Esophagus muscularis mucosa (tissue), 4 donors: ENCODE data around the gene CCDC85C. TPM values are rescaled to one million over a fixed set of nuclear protein-coding genes. Genes with fewer than 3 reads are reported as not detected.
A peak's percentile ranks its signal among the peaks of the same experiment; 100 is the strongest.

Source experiments
- DNase-seq: peaks from one replicate; pipeline ENCODE4 v3.0.0-alpha.2; 2017; ENCODE audit errors: extremely low spot score
- H3K27ac ChIP-seq, 4 donors: fragments of 200-600 bp; sonication (generic); replicated peaks in 1 of 4; 1 replicate in 3 of 4; 2 replicates in 1 of 4; pipeline ENCODE4 v1.5.1; 2016 to 2019; ENCODE audit warnings: mild to moderate bottlenecking in 1 of 4
- H3K27me3 ChIP-seq, 4 donors: fragments of 200-600 bp; sonication (generic); one replicate each; pipeline versions ENCODE4 v1.5.1 to v1.6.0; 2016 to 2019
- H3K36me3 ChIP-seq, 4 donors: fragments of 200-600 bp; sonication (generic); one replicate each; pipeline ENCODE4 v1.5.1; 2016 to 2019
- H3K4me1 ChIP-seq, 4 donors: fragments of 200-600 bp; sonication (generic); one replicate each; pipeline ENCODE4 v1.5.1; 2016 to 2019
- H3K4me3 ChIP-seq, 4 donors: fragments of 200-600 bp; sonication (generic); 1 replicate in 2 of 4; 2 replicates in 2 of 4; pipeline ENCODE4 v1.5.1; 2016 to 2019; ENCODE audit warnings: mild to moderate bottlenecking in 4 of 4, moderate library complexity in 1 of 4
- H3K9me3 ChIP-seq, 4 donors: fragments of 200-600 bp; sonication (generic); 1 replicate in 3 of 4; 2 replicates in 1 of 4; pipeline ENCODE4 v1.5.1; 2016 to 2019
- EP300 ChIP-seq: sonication (generic); formaldehyde crosslinking; IDR thresholded peaks from one replicate; pipeline ENCODE4 v1.6.1; 2017; ENCODE audit warnings: antibody characterized with exemption
- POLR2A ChIP-seq: fragments of 450-650 bp; IDR thresholded peaks from one replicate; pipeline ENCODE4 v1.6.1; 2017; ENCODE audit warnings: antibody characterized with exemption, moderate library complexity, mild to moderate bottlenecking, low read depth
- POLR2AphosphoS5 ChIP-seq, 2 donors: sonication (generic); formaldehyde crosslinking; IDR thresholded peaks; one replicate each; pipeline ENCODE4 v1.6.1; 2017; ENCODE audit warnings: antibody characterized with exemption in 2 of 2
- WGBS: methylation state at CpG from one replicate; pipeline ENCODE4 v1.1.5; 2018; 5-methylcytosine and 5-hydroxymethylcytosine counted together
- intact Hi-C: fragments of 100-400 bp; cut with DNase I; formaldehyde crosslinking; loops from one replicate; pipeline ENCODE4 v1.15.1; 2023
- total RNA-seq, 4 donors: library from RNA; depleted of rRNA; stranded (reverse); fragments of >200 nt; gene quantifications; one replicate each; pipeline versions ENCODE4 v1.1.0 to v1.2.1, GENCODE V29; 2016
- TF ChIP-seq, protein P1 (sequence below), 3 experiments: fragments of 200-600 bp in 2 of 3; fragments of 450-650 bp in 1 of 3; sonication (generic) in 2 of 3; IDR thresholded peaks; one replicate each; pipeline ENCODE4 v1.5.1; 2017 to 2019; ENCODE audit warnings: antibody characterized with exemption in 3 of 3, mild to moderate bottlenecking in 2 of 3, moderate library complexity in 1 of 3

Gene CCDC85C
- total RNA-seq, 4 donors from 2014 or later: 17.9 to 48.7 (median 30.8) TPM

DNA sequence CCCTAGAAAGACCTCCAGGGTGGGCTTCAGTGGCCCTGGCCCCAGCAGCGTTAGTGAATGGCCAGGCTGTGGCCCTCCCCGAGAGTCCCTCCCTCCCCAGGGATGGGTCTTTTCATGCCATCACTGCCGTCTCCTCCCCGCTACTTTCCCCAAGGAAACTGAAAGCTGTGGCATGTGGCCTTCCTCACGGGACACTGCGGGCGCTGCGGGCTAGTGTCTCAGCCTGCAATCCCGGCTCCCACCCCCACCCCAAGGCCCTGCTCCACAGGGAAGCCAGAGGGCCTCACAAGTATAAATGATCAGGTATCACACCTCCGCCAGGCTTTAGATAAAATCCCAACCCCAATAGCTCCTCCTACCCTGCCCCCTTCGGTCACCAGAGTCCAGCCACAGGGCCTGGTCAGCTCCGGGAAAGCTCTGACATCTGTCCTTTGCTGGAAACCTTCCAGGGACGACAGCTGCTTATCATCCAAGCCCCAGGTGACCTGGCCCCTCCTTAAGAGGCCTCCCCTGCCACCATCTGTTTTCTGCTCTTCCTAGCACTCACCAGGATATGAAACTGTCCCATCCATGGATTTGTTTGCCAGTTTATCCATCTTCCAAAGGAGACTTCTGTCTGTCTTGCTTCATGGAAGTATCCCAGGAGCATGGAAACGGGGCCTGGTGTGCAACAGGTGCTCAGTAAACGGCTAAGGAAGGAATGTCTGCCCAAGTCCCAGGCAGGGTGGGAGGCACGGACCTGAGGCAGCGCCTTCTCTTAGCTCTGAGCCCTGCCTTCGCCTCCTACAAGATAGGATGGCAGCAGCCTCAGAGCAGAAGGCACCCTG lies 31.6 kb downstream of the CCDC85C start:
- DNase-seq: no peak
- H3K27me3 ChIP-seq: no peaks in the 10 kb centered on the region
- peak overlapping the region; percentile 88 to 90 (median 90) for H3K27ac ChIP-seq
- no peaks in the 10 kb centered on the region for H3K9me3 ChIP-seq
- TF ChIP-seq, protein P1, sequence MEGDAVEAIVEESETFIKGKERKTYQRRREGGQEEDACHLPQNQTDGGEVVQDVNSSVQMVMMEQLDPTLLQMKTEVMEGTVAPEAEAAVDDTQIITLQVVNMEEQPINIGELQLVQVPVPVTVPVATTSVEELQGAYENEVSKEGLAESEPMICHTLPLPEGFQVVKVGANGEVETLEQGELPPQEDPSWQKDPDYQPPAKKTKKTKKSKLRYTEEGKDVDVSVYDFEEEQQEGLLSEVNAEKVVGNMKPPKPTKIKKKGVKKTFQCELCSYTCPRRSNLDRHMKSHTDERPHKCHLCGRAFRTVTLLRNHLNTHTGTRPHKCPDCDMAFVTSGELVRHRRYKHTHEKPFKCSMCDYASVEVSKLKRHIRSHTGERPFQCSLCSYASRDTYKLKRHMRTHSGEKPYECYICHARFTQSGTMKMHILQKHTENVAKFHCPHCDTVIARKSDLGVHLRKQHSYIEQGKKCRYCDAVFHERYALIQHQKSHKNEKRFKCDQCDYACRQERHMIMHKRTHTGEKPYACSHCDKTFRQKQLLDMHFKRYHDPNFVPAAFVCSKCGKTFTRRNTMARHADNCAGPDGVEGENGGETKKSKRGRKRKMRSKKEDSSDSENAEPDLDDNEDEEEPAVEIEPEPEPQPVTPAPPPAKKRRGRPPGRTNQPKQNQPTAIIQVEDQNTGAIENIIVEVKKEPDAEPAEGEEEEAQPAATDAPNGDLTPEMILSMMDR (IDR thresholded peaks at IDR 0.05): no peak
- TF ChIP-seq EP300 (no peak), POLR2AphosphoS5 (IDR thresholded peaks at IDR 0.05) (no peak)
- no peaks in the 10 kb centered on the region for H3K36me3 ChIP-seq
- intact Hi-C loops: no loop called here
- H3K4me3 ChIP-seq: no peak overlapping the region
- H3K4me1 ChIP-seq: peaks cover 97 to 100% (median 100%) of the 10 kb centered on the region in 4 donors
- WGBS: 66% methylated on average over 14 of the region's 18 CpGs

DNA sequence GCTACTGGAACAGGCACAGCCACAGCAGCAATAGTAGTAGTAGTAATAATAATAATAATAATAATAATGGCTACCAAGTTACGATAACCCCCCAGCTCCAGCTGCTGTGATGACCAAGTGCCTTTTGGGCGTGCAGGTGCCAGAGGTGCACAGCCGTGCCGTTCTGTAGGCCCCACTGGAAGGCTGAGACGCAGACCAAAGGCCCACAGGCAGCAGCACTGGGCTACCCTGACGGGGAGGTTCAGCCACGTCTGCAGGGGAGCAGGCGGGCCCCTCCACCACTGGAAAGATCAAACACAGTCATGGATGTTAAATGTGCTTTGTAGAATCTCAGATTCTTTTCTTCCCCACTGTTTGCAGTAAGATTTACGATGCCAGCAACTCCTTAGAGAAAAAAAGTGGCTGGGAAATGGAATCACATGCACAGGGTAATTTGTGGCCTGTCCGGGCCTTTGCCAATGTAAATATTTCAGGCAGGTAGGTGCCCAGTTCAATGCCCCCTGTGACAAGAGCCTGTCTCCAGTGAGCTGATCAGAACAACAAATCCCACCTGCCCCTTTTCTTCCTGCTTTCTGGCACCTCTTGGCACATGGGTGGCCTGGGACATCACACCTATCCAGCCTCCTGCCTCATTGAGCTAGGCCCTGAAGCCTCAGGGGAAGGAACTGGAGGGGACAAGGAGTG lies 32.6 kb downstream of the CCDC85C start:
- no peak overlapping the region for H3K4me3 ChIP-seq
- no peaks in the 10 kb centered on the region for H3K9me3 ChIP-seq
- peak overlapping the region; percentile 88 to 90 (median 90) for H3K27ac ChIP-seq
- no peaks in the 10 kb centered on the region for H3K36me3 ChIP-seq
- H3K4me1 ChIP-seq: peaks cover 89 to 100% (median 100%) of the 10 kb centered on the region in 4 donors
- DNase-seq: no peak
- TF ChIP-seq, protein P1 (IDR thresholded peaks at IDR 0.05): no peak
- TF ChIP-seq POLR2AphosphoS5 (IDR thresholded peaks at IDR 0.05) (peak in 1 of 2 donors; percentile 16), POLR2A (no peak), EP300 (no peak)
- intact Hi-C loops: no loop called here
- 59% methylated on average over 10 of the region's 10 CpGs for WGBS
- H3K27me3 ChIP-seq: no peaks in the 10 kb centered on the region

DNA sequence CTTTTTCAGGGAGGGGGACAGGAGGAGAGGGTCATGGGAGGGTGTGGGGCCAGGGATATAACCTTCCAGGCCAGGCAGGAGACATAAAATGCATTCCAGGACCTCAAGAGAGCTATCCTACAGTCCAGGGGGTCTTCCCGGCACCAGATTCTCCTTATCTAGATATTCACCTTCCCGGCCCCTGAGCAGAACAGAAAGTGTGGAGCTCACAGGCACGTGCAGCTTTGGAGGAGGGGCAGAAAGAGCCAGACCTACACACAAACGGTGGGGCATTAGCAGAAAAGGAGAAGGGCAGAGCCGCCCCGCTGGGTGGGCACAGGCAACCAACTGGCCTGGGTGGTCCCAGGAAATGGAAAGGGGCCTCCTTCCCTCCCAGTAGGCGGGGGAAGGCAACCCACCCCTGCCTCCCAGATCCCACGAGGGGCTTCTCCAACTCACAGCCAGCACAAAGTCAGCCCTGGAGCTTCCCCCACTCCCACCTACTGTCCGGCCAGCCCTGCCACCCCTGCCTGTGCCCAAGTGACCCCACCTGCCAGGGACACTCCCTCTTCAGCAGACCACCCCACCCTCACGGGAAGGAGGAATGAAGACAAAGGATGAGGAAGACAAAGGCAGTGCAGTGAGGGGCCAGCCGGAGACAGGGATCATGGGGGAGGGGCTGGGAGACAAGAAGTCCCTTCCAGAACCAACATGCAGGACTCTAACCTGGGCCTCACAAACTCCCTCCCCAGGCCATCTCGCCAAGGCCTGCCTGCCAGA lies 33.3 kb downstream of the CCDC85C start:
- H3K4me1 ChIP-seq: peaks cover 89 to 100% (median 100%) of the 10 kb centered on the region in 4 donors
- peak overlapping the region; percentile 88 to 90 (median 90) for H3K27ac ChIP-seq
- TF ChIP-seq POLR2A: no peak
- peak in 1 of 2 donors; percentile 11 for TF ChIP-seq POLR2AphosphoS5 (IDR thresholded peaks at IDR 0.05)
- no peaks in the 10 kb centered on the region for H3K36me3 ChIP-seq
- intact Hi-C loops: no loop called here
- no peaks in the 10 kb centered on the region for H3K27me3 ChIP-seq
- 52% methylated on average over 12 of the region's 12 CpGs for WGBS
- no peaks in the 10 kb centered on the region for H3K9me3 ChIP-seq
- H3K4me3 ChIP-seq: no peak overlapping the region
- DNase-seq: no peak

DNA sequence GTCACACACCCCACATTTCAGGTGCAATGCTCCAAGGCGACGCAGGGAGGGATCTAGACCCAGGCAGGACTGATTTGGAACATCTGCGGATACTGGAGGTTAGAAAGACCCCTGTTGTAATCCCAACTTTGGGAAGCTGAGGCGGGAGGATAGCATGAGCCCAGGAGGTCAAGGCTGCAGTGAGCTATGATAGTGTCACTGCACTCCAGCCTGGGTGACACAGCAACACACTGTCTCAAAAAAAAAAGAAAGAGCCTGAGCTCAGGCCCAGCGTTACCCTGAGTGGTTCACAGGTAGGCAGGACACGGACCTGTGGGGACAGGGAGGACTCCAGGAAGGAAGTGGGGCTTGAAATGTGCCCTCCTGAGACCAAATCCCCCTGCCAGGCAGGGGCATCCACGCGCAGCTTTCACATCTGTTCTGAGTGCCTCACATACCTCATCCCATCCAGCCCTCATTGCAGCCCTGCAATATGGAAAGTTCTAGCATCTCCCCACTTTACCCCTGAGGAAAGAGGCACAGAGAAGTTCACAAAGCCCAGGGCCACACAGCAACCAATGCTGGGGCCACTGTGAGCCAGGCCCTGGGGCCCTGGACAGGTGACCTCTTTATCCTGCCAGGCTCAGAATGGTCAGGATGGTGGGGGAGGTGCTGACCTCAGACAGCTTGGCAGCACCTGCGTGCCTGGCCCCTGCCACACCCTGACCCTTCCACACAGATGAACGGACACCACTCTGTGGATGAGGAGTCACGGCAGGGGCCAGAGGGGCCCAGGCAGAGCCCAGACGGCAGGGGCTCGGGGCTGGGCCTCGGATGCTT lies 34.1 kb downstream of the CCDC85C start:
- Histone ChIP-seq H3K9me3 (no peaks in the 10 kb centered on the region), H3K27me3 (no peaks in the 10 kb centered on the region), H3K36me3 (no peaks in the 10 kb centered on the region), H3K4me1 (peaks cover 89 to 100% (median 100%) of the 10 kb centered on the region in 4 donors), H3K27ac (peak overlapping the region; percentile 88 to 90 (median 90)), H3K4me3 (no peak overlapping the region)
- no peak for TF ChIP-seq EP300
- TF ChIP-seq POLR2AphosphoS5 (IDR thresholded peaks at IDR 0.05): no peak
- TF ChIP-seq POLR2A: no peak
- TF ChIP-seq, protein P1 (IDR thresholded peaks at IDR 0.05): no peak
- DNase-seq: no peak
- WGBS: 81% methylated on average over 9 of the region's 14 CpGs
- intact Hi-C loops: loop anchor here (5.0 kb wide), 1 partner anchor 32 kb away; the partner anchor contains the start of gene CCDC85C
